Mucosa of gallbladder (tissue), 1 donor: ENCODE data around the gene ZC3H8. TPM values are rescaled to one million over a fixed set of nuclear protein-coding genes. Genes with fewer than 3 reads are reported as not detected.
A peak's percentile ranks its signal among the peaks of the same experiment; 100 is the strongest.
"Not testable (repeated sequence)": the region's sequence is repeated elsewhere in the genome, so short reads cannot be mapped to it uniquely, and the experiment has no call there.

Experiments used
- DNase-seq: peaks from one replicate; pipeline ENCODE4 v3.0.0-alpha.2; 2020; ENCODE audit warnings: low spot score
- total RNA-seq: library from RNA; stranded (reverse); gene quantifications from one replicate; pipeline ENCODE4 v1.2.1, GENCODE V29; 2021
- donor health status: DM: no; HTN: no; CAD: no.

Gene ZC3H8
- total RNA-seq, 1 donor from 2014 or later: 5.6 TPM

DNA sequence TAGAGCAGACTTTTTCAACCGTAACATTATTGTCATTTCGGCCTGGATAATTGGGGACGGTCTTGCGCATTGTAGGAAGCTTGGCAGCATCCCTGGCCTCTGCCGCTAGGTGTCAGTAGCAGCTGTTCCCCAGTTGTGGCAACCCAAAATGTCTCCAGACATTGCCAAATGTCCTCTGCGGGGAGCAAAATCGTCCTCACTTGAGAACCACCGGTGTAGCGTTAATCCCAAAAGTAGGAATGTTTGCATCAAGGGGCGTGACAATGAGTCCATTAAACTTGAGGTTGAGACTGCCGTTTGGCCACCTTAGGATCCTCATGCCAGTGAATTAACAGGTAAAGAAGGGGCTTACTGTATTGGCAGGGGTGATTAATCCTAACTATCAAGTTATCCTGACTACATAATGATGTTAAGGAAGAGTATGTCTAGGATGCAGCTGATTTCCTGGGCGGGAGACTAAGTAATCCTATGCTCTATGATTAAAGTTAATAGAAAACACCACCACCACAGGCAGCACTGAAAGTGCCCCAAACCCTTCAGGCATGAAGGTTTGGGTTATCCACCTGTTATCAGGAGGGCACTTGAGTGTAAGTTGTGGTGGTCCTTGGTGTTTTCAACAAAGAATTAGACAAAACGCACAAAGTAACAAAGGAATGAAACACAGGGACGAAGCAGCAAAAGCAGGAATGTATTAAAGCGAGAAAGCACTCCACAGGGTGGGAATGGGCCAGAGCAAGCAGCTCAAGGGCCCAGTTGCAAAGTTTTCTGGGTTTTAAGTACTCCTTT, 4.9 kb upstream of the ZC3H8 start:
- DNase-seq: peak; percentile 87

- no peak for DNase-seq
Measured at GRCh38 chr2:112257575-112257974, 2.7 kb upstream of the ZC3H8 start.

DNA sequence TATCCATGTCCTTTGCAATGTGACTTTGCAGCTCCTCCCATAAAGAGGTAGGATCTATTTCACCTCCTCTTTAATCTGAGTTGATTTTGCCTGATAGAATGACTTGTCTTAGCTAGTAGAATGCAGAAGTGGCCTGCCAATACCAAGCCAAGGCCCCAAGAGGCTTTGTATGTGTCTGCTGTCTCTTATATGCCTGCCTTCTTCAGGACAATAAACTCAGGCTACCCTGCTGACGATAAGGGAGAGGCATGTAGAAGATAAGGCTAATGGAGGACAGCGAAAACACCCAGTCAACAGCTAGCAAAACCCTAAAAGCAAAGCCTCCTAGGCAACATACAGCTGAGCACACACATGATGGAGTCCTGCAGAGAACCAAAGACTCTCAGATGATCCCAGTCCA, 1.8 kb upstream of the ZC3H8 start:
- DNase-seq: no peak

DNA sequence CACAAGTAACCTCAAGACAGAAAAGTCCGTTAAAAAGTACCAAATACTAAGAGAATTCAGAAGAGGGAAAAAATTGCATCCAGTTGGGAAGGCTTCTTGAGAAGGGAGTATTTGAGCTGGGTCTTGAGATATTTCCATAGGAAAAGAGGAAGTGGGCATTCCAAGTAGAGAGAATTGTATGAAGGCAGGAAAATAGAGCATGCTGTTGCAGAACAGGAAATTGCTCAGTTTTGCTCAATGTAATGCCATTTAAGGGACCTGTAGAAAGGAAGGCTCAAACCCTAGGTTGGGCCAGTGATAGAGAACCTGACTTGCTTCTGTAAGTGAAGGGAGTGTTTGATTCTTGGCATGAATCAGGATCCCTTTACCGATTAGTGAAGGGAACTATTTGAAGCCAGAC, 1.0 kb upstream of the ZC3H8 start:
- DNase-seq: no peak

GRCh38 chr2:112253261-112253815, 1.5 kb downstream of the ZC3H8 start:
- DNase-seq: no peak

GRCh38 chr2:112251271-112251670, 3.6 kb downstream of the ZC3H8 start:
- DNase-seq: no peak

DNA sequence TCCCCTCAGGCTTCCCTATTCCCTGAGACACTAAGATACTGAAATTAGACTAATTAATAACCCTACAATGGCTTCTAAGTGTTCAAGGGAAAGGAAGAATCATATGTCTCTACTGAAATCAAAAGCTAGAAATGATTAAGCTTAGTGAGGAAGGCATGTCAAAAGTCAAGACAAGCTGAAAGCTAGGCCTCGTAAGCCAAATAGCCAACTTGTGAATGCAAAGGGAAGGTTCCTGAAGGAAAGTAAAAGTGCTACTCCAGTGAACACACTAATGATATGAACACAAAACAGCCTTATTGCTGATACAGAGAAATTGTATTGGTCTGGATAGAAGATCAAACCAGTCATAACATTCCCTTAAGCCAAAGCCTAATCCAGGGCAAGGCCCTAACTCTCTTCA, 10.0 kb downstream of the ZC3H8 start:
- DNase-seq: no peak

- no peak for DNase-seq
Measured at GRCh38 chr2:112243233-112243632, 11.6 kb downstream of the ZC3H8 start.

GRCh38 chr2:112242384-112242783, 12.5 kb downstream of the ZC3H8 start:
- no peak for DNase-seq

DNA sequence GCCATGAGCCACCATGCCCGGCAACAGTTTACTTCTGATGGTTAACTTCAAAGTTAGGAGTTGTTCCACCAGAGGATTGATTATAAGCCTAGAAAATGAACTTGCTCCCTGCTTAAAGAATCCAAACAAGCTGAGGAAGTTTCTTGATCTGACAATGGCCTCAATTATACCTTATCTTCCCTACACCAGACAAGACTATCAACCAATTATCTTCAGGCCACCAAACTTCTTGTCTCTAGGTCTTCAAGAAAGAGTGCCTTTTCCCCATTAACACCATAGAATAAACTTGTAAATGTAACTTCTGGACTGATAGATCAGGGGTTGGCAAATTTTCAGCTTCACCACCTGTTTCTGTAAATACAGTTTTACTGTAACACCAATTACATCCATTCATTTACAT, 15.0 kb downstream of the ZC3H8 start:
- DNase-seq: no peak

- no peak for DNase-seq
Measured at GRCh38 chr2:112230371-112230770, 24.5 kb downstream of the ZC3H8 start.

DNA sequence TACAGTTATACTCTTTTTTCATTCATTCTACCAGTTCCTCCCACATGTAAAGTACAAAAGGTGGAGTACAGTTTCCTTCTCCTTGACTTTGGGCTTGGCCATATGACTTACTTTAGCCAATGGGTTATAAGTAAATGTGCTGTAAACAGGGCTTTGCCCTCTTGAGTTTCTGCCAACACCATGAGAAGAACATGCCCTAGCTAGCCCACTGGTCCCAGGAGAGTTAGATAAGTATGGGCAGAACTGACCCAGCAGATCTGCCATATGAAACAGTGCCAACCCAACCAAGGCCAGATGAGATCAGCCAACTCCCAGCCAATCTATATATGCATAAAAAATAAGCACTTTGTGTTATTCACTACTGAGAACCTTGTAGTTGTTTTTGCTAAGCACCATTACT, 25.5 kb downstream of the ZC3H8 start:
- no peak for DNase-seq

- DNase-seq: no peak
Measured at GRCh38 chr2:112220831-112221230, 34.0 kb downstream of the ZC3H8 start.

GRCh38 chr2:112220186-112220585, 34.7 kb downstream of the ZC3H8 start:
- no peak for DNase-seq

GRCh38 chr2:112217854-112218253, 37.0 kb downstream of the ZC3H8 start:
- no peak for DNase-seq

DNA sequence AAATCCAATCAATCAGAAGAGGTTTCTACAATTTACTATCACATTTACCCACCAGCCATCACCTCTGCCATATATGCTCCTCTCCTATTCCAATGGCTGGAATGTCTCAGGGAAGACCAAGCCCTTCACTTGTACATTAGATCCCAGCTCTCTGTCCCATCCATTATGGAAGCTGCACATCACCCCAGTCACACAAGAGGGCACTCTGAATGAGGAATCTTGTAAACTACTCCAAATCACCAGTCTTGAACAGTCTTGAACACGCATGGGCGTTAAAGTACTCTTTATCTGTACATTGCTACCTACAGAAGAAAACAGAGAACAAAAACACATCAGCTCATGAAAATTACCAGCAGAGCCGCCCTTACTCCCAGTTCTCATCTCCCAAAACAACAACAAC, 38.7 kb downstream of the ZC3H8 start:
- DNase-seq: no peak

DNA sequence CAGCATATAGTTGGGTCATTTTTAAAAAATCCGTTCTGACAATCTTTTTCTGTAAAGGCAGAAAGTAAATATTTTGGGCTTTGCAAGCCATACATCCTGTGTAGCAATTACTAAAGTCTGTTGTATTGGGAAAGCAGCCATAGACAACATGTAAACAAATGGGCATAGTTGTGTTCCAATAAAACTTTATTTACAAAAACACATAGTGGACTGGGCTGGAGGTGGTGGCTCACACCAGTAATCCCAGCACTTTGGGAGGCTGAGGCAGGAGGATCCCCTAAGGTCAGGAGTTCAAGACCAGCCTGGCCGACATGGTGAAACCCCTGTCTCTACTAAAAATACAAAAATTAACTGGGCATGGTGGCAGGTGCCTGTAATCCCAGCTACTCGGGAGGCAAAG, 46.9 kb downstream of the ZC3H8 start:
- DNase-seq: not testable (repeated sequence)

GRCh38 chr2:112204411-112204810, 50.4 kb downstream of the ZC3H8 start:
- DNase-seq: no peak

DNA sequence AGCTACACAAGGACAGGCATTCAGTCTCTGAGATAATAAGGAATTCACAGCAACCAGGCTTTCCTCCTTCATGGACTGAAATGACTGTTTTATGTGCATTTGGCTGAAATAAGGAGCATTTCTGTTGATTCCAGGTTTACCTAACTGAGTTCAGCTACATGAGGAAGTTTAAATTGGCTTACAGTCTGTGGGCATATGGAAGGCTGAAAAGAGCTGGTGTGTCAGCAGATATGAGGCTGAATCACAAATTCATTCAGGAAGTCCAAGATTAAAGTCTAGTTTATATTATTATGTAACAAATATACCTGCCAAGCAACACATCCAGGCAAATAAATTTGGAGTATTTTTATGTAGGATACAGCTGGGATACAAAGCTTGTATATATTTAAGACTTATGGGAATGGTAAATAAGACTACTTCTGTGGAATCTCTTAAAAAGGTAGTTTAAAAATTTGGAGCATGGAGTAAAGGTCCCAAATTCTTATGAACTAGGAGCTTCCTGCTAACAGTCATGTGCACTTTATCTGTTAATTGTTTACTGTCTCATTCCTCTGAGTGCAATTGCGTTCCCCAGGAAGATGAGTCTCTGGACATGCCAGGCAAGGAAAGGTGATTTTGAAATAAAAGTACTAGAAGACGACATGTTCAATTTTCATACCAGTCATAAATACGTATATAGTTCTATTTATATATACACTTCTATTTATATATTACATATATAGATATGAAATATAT, 53.0 kb downstream of the ZC3H8 start:
- no peak for DNase-seq

GRCh38 chr2:112199188-112199587, 55.7 kb downstream of the ZC3H8 start:
- no peak for DNase-seq

- no peak for DNase-seq
Measured at GRCh38 chr2:112198780-112199179, 56.1 kb downstream of the ZC3H8 start.

GRCh38 chr2:112197868-112198267, 57.0 kb downstream of the ZC3H8 start:
- no peak for DNase-seq

DNA sequence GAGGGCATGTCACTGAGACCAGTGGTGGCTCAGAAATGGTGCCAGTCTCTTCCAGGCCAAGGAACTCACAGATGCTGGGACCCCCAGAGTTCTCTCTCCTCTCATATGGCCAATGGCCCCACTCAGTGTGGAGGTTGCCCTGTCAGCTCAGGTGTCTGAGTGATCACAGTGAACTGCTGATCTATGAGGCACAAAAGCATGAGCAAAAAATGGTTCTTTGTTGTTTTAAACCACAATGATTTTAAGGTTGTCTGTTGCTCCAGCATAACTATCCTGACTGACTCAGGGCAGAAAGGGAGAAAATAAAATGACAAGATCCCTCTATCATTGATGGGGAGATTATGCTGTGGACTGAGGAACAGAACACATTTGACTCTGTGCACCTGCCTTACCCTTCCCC, 58.9 kb downstream of the ZC3H8 start:
- DNase-seq: no peak
